SU-DHL-6 (cell line): Measurements from ENCODE around the gene ANKRD13D.

ENCODE experiments used
- H2AFZ ChIP-seq: fragments of 200-600 bp; sonication (generic); 2 replicates; pipeline ENCODE4 v1.6.1; 2014; ENCODE audit warnings: low read depth, mild to moderate bottlenecking, moderate library complexity, mixed read lengths, antibody characterized with exemption, low read length; ENCODE audit not compliant: severe bottlenecking
- H3F3A ChIP-seq: fragments of 200-600 bp; shearing (Covaris generic); 2 replicates; pipeline ENCODE4 v1.6.0; 2016; ENCODE audit warnings: antibody characterized with exemption, mild to moderate bottlenecking; ENCODE audit not compliant: insufficient read depth
- H3K27ac ChIP-seq: fragments of 200-600 bp; sonication (generic); 2 replicates; pipeline ENCODE4 v1.5.1; 2016; ENCODE audit warnings: low read depth, mild to moderate bottlenecking, low read length, moderate library complexity, mixed read lengths
- H3K27me3 ChIP-seq: fragments of 200-600 bp; sonication (generic), shearing (Covaris generic); 2 replicates; pipeline ENCODE4 v1.6.0; 2014; ENCODE audit warnings: mild to moderate bottlenecking, low read length
- H3K36me3 ChIP-seq: fragments of 200-600 bp; sonication (generic); 2 replicates; pipeline ENCODE4 v1.6.1; 2014; ENCODE audit warnings: mild to moderate bottlenecking, low read length, mixed read lengths
- H3K4me2 ChIP-seq: fragments of 300-600, 200-600 bp; shearing (Covaris generic), sonication (generic); 2 replicates; pipeline ENCODE4 v1.6.0; 2014; ENCODE audit warnings: low read length, low read depth, mild to moderate bottlenecking; ENCODE audit not compliant: poor library complexity, severe bottlenecking
- H3K4me3 ChIP-seq: fragments of 200-600 bp; sonication (generic); 2 replicates; pipeline ENCODE4 v1.5.1; 2014; ENCODE audit warnings: antibody characterized with exemption, low read length, mild to moderate bottlenecking, mixed read lengths; ENCODE audit not compliant: insufficient read depth, poor library complexity, severe bottlenecking
- H3K79me2 ChIP-seq: fragments of 200-600 bp; sonication (generic); 2 replicates; pipeline ENCODE4 v1.6.1; 2014; ENCODE audit warnings: mild to moderate bottlenecking, low read length, moderate library complexity; ENCODE audit not compliant: insufficient read depth
- H3K9ac ChIP-seq: fragments of 200-600 bp; sonication (generic); 2 replicates; pipeline ENCODE4 v1.7.0; 2014; ENCODE audit warnings: mild to moderate bottlenecking, low read length
- H3K9me2 ChIP-seq: fragments of 200-600 bp; sonication (generic); replicated peaks from 2 replicates; pipeline ENCODE4 v1.6.1; 2014; ENCODE audit warnings: low read length; ENCODE audit not compliant: insufficient read depth
- H3K9me3 ChIP-seq: fragments of 200-600 bp; sonication (generic); 2 replicates; pipeline ENCODE4 v1.6.1; 2014; ENCODE audit warnings: low read length, mixed read lengths; ENCODE audit not compliant: insufficient read depth
- H4K20me1 ChIP-seq: fragments of 200-600 bp; sonication (generic); 2 replicates; pipeline ENCODE4 v1.6.1; 2014; ENCODE audit warnings: low read depth, mild to moderate bottlenecking, antibody characterized with exemption, low read length, moderate library complexity, mixed read lengths
- CTCF ChIP-seq: fragments of 200-600 bp; sonication (generic); IDR thresholded peaks from one replicate; pipeline ENCODE4 v1.5.1; 2017; ENCODE audit warnings: antibody characterized with exemption, mild to moderate bottlenecking, low read length, moderate library complexity; ENCODE audit not compliant: insufficient read depth, poor library complexity, severe bottlenecking
- EZH2phosphoT487 ChIP-seq: fragments of 200-600 bp; sonication (generic), shearing (Covaris generic); conservative IDR thresholded peaks from 2 replicates; pipeline ENCODE4 v1.6.1; 2018; ENCODE audit warnings: mild to moderate bottlenecking, antibody characterized with exemption, low read length, moderate library complexity, mixed read lengths

ANKRD13D gene

DNA sequence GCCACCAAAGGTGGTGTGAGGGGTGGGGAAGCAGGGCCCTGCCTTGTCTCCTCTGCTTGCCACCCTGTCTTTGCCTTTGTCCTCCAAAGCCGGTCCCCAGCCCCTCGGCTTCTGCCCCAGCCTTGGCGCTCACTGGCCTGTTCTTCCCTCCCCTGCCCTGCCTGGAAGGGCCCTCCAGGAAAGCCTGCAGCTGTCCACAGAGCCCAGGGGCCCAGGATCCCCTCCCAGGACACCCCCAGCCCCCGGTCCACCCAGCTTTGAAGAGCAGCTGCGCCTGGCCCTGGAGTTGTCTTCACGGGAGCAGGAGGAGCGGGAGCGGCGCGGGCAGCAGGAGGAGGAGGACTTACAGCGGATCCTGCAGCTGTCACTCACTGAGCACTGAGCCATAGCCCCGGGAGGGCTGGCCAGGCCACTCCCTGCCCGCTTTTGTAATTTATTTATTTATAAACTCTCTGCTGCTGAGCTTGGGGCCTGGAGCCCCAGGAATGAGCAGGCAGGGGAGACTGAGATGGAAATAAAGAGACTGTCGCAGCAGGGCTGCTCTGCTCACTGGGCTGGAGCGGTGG, 12.9 kb downstream of the ANKRD13D start:
- Histone ChIP-seq H3K4me3 (no peak overlapping the region), H3K27me3 (no peaks in the 10 kb centered on the region), H3F3A (no peaks in the 10 kb centered on the region), H3K9me2 (no peaks in the 10 kb centered on the region), H3K4me2 (no peak overlapping the region), H3K36me3 (no peaks in the 10 kb centered on the region; the same call in 1 of the 2 replicates), H3K9me3 (no peaks in the 10 kb centered on the region), H3K9ac (no peak overlapping the region), H3K27ac (no peak overlapping the region), H3K79me2 (no peaks in the 10 kb centered on the region), H2AFZ (no peak overlapping the region), H4K20me1 (no peaks in the 10 kb centered on the region)
- TF ChIP-seq EZH2phosphoT487 (no peak), CTCF (no peak)

DNA sequence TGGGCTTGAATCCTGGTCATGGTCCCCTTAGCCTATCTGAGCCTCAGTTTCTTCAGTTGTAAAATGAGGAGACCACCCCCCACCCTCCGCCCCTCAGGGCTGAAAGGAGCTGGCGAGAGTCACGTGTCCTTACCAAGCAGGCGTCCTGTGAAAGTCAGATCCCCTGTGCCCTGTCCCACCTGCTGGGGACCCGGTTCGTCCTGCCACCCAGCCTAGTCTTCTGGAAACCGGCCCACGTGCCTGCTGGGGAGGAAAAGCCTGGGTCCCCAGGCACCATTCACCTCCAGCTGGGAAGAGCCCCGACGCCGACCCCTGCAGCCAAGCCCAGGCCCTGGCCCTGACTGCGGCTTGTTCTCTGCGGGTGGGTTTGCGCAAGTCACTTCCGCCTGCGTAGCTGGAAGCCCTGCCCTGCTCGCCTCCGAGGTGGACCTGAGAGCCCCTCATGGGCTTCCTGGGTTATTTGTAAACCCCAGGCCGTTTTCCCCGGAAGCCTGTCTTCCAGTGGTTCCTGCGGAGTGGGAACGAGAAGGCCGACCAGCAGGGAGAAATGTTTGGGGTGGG, 13.5 kb downstream of the ANKRD13D start:
- H3K27me3 ChIP-seq: no peaks in the 10 kb centered on the region
- no peak overlapping the region for H3K4me3 ChIP-seq
- no peaks in the 10 kb centered on the region for H3K79me2 ChIP-seq
- no peaks in the 10 kb centered on the region; the same call in 1 of the 2 replicates for H3K36me3 ChIP-seq
- H3K9me2 ChIP-seq: no peaks in the 10 kb centered on the region
- no peaks in the 10 kb centered on the region for H3K9me3 ChIP-seq
- no peaks in the 10 kb centered on the region for H4K20me1 ChIP-seq
- no peak for TF ChIP-seq CTCF
- no peak for TF ChIP-seq EZH2phosphoT487
- H3F3A ChIP-seq: no peaks in the 10 kb centered on the region
- no peak overlapping the region for H3K4me2 ChIP-seq
- H2AFZ ChIP-seq: no peak overlapping the region
- H3K9ac ChIP-seq: no peak overlapping the region
- no peak overlapping the region for H3K27ac ChIP-seq

- no peaks in the 10 kb centered on the region for H3K79me2 ChIP-seq
- H3K36me3 ChIP-seq: no peaks in the 10 kb centered on the region; the same call in 1 of the 2 replicates
- H4K20me1 ChIP-seq: no peaks in the 10 kb centered on the region
- no peaks in the 10 kb centered on the region for H3K27me3 ChIP-seq
- no peaks in the 10 kb centered on the region for H3K9me2 ChIP-seq
- H2AFZ ChIP-seq: no peak within 1 kb of the TSS
- no peak within 1 kb of the TSS for H3K27ac ChIP-seq
- H3K4me3 ChIP-seq: no peak within 1 kb of the TSS
- no peaks in the 10 kb centered on the region for H3F3A ChIP-seq
- no peak for TF ChIP-seq CTCF
- TF ChIP-seq EZH2phosphoT487: no peak
- no peak within 1 kb of the TSS for H3K4me2 ChIP-seq
- H3K9ac ChIP-seq: no peak within 1 kb of the TSS
- H3K9me3 ChIP-seq: no peaks in the 10 kb centered on the region
Observed at GRCh38 chr11:67303132-67303834, 14.2 kb downstream of the ANKRD13D start, which contains the start of gene SSH3. Gene SSH3, plus strand, starts transcription at chr11:67303530. Its CDS starts 96 bp downstream, at chr11:67303626.
